Activated CD4-positive, alpha-beta memory T cell treated with anti-CD3 and anti-CD28 coated beads, Interleukin-2, amount 10 ng/mL, durations not matched to agents 7 days and 5 days (primary cell): Measurements from ENCODE around the gene MAST4. TPM values are rescaled to one million over a fixed set of nuclear protein-coding genes. Genes with fewer than 3 reads are reported as not detected.

ENCODE experiments used
- CTCF ChIA-PET: fragments of 350-600 bp; sonication (Branson Sonifier 250); formaldehyde crosslinking; loops from one replicate; lab custom pipeline; 2021; ENCODE audit warnings: antibody characterized with exemption, inconsistent platforms; lab: Charles Lee
- POLR2A ChIA-PET: fragments of 350-600 bp; sonication (Branson Sonifier 250); formaldehyde crosslinking; loops from one replicate; lab custom pipeline; 2021; ENCODE audit warnings: antibody characterized with exemption; lab: Charles Lee
- DNase-seq: peaks from one replicate; pipeline ENCODE4 v3.0.0-alpha.2; 2020
- H3K27ac Mint-ChIP-seq: one replicate; pipeline ENCODE4 v1.8.0; 2021; ENCODE audit warnings: mild to moderate bottlenecking, mixed read lengths
- H3K27me3 Mint-ChIP-seq: one replicate; pipeline ENCODE4 v1.8.0; 2021; ENCODE audit warnings: mixed read lengths
- H3K36me3 Mint-ChIP-seq: one replicate; pipeline ENCODE4 v1.8.0; 2021; ENCODE audit warnings: low read depth, mixed read lengths
- H3K4me1 Mint-ChIP-seq: one replicate; pipeline ENCODE4 v1.8.0; 2021; ENCODE audit warnings: mixed read lengths
- H3K4me3 Mint-ChIP-seq: one replicate; pipeline ENCODE4 v1.8.0; 2021; ENCODE audit warnings: mild to moderate bottlenecking, mixed read lengths
- H3K9me3 Mint-ChIP-seq: one replicate; pipeline ENCODE4 v1.8.0; 2021; ENCODE audit warnings: mixed read lengths
- total RNA-seq, 2 experiments: library from RNA; stranded (reverse); gene quantifications; one replicate each; pipeline ENCODE4 v1.2.3, GENCODE V29; 2021

MAST4 gene
- total RNA-seq, 2 experiments from 2014 or later = 38.0 to 38.3 TPM

DNA sequence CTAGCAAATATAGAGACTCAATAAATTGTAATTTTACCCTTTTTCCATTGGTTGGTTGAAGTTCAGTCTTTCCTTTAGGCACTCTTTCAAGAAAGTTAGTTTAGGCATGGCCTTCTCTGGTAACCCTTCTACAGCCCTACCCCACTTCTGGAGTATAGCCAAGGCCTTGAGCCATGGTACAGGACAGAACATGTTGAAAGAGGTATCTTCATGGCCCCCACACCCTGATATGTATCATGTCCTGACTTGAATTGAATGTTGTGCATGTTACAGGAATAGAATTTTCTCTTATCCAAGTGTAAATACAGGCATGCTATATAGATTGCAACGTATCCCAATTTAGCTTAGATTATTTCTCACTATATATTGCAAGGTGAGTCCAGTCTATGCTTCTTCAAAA, 424.8 kb downstream of the MAST4 start:
- ChIA-PET CTCF (no interaction called here), POLR2A (no interaction called here)
- Mint-ChIP-seq H3K27ac (no peak overlapping the region), H3K27me3 (no peaks in the 10 kb centered on the region), H3K4me1 (peaks cover 5% of the 10 kb centered on the region), H3K9me3 (no peaks in the 10 kb centered on the region), H3K36me3 (peaks cover 2% of the 10 kb centered on the region), H3K4me3 (no peak overlapping the region)
- no peak for DNase-seq

DNA sequence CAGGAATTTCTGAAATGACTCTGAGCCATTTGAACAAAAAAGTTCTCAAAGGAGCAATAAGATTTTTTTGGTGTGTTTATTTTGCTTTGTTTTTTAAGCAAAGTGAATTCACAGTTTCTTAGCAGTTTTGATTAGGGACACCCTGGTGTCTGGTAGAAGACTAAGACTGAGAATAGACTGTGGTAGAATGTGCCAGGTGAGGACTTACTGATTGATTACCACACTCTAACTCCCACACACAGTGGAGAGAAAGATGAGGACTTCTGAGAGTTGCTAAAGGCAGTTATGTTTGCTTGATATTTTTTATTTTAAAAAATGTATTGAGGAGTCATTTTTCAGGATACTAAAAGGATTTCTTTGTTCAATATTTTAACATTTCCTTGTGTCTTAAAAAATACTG, 425.3 kb downstream of the MAST4 start:
- Mint-ChIP-seq H3K36me3 (peaks cover 2% of the 10 kb centered on the region), H3K4me1 (peaks cover 5% of the 10 kb centered on the region), H3K27me3 (no peaks in the 10 kb centered on the region), H3K9me3 (no peaks in the 10 kb centered on the region), H3K4me3 (no peak overlapping the region), H3K27ac (no peak overlapping the region)
- no peak for DNase-seq
- ChIA-PET CTCF (no interaction called here), POLR2A (no interaction called here)

DNA sequence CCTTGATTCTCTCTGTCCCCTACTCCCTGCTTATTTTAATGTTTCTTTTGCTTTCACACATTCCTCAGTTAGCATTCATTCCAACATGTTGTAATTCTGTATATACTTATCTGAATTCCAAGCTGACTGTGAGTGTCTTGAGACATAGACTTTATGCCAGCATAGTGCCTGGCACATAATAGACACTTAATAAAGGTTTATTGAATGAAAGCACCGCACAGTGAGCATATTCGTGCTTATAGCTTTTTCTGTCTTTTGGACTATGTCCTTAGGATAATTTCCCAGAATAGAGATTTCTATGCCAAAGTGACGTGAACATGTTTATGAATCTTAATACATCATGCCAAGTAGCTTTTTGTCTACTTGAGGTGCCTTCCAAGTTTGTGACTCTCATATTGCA, 425.8 kb downstream of the MAST4 start:
- Mint-ChIP-seq H3K4me3 (no peak overlapping the region), H3K4me1 (peaks cover 5% of the 10 kb centered on the region), H3K27me3 (no peaks in the 10 kb centered on the region)

DNA sequence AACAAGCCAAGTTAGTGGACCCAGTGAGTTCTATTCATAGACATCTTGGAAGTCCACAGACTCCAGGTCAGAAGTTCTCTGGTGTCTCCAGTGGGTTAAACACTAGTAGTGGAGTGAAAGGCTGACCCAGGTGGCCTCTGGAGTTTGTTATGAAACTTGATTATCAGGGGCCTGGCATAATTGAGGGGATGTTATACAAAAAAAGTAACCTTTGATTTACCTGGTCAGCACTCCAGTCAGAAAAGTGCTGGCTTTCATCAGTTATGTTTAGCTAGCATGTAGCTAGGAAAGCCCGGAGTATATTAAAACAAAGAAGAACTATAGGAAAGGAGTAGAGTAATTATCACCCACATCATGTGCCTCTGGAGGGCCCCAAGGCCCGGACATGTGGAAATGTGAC, 429.3 kb downstream of the MAST4 start:
- Mint-ChIP-seq H3K4me1 (peaks cover 27% of the 10 kb centered on the region), H3K27me3 (no peaks in the 10 kb centered on the region), H3K27ac (no peak overlapping the region), H3K9me3 (no peaks in the 10 kb centered on the region), H3K36me3 (peaks cover 9% of the 10 kb centered on the region), H3K4me3 (no peak overlapping the region)
- ChIA-PET CTCF (no interaction called here), POLR2A (interaction anchor here (1.3 kb wide), 1 partner anchor 182 kb away, joined by 3 read pairs; no protein-coding TSS in a partner anchor)
- DNase-seq = no peak

More for the DNA sequence above, 425.8 kb downstream of the MAST4 start:
- no peak for DNase-seq
- no peaks in the 10 kb centered on the region for H3K9me3 Mint-ChIP-seq
- no peak overlapping the region for H3K27ac Mint-ChIP-seq
- peaks cover 2% of the 10 kb centered on the region for H3K36me3 Mint-ChIP-seq
- POLR2A ChIA-PET = no interaction called here
- CTCF ChIA-PET = interaction anchor here (1.1 kb wide), 1 partner anchor 9 kb away, joined by 3 read pairs; no protein-coding TSS in a partner anchor

DNA sequence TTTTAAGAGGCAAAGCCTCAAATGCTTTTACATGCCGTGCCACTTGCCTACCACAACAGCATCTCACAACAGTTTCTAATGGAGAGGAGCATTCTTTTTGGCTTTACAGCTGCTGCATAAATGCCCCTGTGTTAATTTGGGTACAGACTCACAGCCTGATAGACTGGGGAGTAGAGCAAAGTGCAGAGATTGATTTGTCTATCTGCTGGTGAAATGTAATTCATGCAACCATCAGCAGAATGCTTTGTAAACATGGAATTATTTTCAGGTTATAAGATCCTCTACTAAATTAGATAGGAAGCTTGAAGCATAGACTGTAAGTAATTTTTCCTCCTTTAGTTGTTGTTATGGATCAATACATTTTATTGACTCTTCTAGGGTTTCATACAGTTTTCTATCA, 430.1 kb downstream of the MAST4 start:
- Mint-ChIP-seq H3K4me1 (peaks cover 35% of the 10 kb centered on the region), H3K4me3 (no peak overlapping the region), H3K9me3 (no peaks in the 10 kb centered on the region), H3K27me3 (no peaks in the 10 kb centered on the region), H3K27ac (no peak overlapping the region), H3K36me3 (peaks cover 9% of the 10 kb centered on the region)
- ChIA-PET POLR2A (interaction anchor here (1.3 kb wide), 1 partner anchor 181 kb away, joined by 3 read pairs; no protein-coding TSS in a partner anchor), CTCF (no interaction called here)
- no peak for DNase-seq

DNA sequence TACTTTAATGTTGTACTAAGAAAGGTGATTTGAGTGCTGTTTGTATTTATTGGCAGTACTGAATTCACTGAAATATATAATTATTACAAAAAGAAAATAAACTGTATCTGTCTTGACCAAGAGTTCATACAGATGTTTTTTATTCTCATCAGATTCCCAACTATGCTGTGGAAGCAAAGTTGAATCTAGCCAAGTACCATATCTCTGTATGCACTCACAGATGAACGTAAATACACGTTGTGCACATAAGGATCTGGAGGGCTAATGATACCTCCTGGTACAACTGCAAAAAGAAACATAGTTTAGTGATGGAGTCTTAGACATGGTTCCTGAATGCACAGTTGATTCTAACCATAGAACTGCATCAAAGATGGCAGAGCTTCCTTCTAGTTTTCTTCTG, 431.0 kb downstream of the MAST4 start:
- ChIA-PET POLR2A (no interaction called here), CTCF (no interaction called here)
- no peak overlapping the region for H3K4me3 Mint-ChIP-seq
- DNase-seq = no peak
- H3K27ac Mint-ChIP-seq = no peak overlapping the region
- no peaks in the 10 kb centered on the region for H3K27me3 Mint-ChIP-seq
- no peaks in the 10 kb centered on the region for H3K9me3 Mint-ChIP-seq
- H3K4me1 Mint-ChIP-seq = peaks cover 39% of the 10 kb centered on the region
- peaks cover 9% of the 10 kb centered on the region for H3K36me3 Mint-ChIP-seq

DNA sequence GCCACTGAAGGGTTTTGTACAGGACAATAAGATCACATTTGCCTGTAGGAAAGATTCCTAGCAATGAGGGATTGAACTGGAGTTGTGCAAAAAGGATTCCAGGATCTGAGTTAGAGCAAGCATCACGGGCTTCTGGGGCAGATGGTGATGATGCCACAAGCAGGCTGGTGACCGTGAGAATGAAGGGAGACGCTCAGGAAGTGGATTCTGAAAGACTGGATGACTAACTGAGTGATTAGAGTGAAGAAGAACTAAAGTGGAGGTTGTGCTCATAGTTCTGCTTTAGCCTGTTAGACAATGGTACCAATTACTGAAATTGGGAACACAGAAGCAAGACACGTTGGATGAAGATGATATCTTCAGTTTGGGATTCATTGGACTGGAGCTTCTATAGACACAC, 432.2 kb downstream of the MAST4 start:
- Mint-ChIP-seq H3K27me3 (no peaks in the 10 kb centered on the region), H3K4me3 (no peak overlapping the region), H3K9me3 (no peaks in the 10 kb centered on the region), H3K4me1 (peaks cover 44% of the 10 kb centered on the region), H3K36me3 (peaks cover 9% of the 10 kb centered on the region), H3K27ac (no peak overlapping the region)
- POLR2A ChIA-PET = no interaction called here
- CTCF ChIA-PET = no interaction called here
- no peak for DNase-seq

DNA sequence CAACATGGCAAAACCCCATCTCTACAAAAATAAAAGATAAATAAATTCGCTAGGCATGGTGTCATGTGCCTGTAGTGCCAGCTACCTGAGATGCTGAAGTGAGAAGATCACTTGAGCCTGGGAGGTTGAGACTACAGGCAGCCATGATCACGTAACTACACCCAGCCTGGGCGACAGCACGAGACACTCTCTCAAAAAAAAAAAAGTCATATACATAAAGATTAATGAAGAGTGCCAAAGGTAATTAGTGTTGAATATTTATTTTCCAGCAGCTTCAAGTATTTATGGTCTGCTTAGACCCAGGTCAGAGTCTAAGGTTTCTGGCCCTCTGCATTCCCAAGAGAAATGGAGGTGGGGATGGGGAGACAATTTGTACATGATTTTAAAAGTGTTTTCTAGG, 432.7 kb downstream of the MAST4 start:
- Mint-ChIP-seq H3K27ac (no peak overlapping the region), H3K36me3 (peaks cover 9% of the 10 kb centered on the region), H3K4me3 (no peak overlapping the region), H3K9me3 (no peaks in the 10 kb centered on the region), H3K4me1 (peaks cover 46% of the 10 kb centered on the region), H3K27me3 (no peaks in the 10 kb centered on the region)
- POLR2A ChIA-PET = no interaction called here
- DNase-seq = no peak
- CTCF ChIA-PET = no interaction called here

DNA sequence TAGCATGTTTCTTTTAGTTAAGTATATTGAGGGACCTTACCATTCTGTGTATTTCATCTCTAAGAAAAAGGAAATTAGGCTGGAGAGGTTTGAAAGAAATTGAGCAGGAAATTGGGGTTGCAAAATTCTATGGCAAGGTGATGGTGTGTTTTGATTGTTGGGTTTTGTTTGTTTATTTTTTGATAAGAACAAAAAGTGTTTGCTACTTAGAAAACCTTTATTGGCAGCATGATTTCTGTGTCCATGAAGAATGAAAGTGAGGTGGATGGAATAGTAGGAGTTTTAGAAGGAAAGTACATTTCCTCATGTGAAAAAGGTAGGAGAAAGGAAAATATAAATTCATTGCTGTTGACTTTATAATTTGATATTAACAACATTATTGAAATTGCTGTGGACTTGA, 433.3 kb downstream of the MAST4 start:
- DNase-seq = no peak
- no peaks in the 10 kb centered on the region for H3K27me3 Mint-ChIP-seq
- peaks cover 9% of the 10 kb centered on the region for H3K36me3 Mint-ChIP-seq
- peaks cover 46% of the 10 kb centered on the region for H3K4me1 Mint-ChIP-seq
- no peak overlapping the region for H3K27ac Mint-ChIP-seq
- ChIA-PET CTCF (no interaction called here), POLR2A (no interaction called here)
- H3K9me3 Mint-ChIP-seq = no peaks in the 10 kb centered on the region
- no peak overlapping the region for H3K4me3 Mint-ChIP-seq

DNA sequence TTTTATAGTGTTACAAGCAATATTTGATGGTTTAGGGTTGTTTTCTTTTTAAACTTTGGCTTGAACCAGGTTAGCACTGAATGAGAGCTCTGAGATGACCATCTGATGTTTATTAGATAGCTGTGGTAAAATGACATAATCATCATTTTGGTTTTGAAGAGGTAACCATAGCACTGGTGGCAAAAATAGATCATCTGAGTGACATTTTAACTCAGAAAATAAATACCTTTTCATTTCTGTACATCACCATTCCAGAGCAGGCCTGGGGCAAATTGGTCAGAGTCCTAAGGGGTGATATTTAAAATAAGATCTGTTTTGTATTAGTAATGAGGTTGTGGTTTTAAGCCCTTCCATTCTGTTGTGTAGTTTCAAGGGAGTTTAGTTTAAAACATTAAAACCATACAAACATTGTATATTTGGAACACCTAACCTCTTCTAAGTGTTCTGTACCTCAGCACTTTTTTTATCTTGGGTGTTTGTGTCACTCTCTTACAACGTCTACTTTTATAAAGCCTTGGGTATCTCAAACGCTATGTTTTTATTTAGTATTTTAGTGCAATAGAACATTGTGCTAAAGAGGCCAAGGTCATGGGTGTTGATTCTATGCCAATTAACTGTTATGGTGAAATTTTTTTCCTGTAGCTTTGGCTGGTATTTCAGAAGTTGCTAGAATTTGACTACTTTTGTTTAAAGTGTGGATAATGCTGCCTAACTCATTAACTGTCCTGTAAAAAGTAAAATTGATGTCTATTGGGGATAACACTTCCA, 434.3 kb downstream of the MAST4 start:
- Mint-ChIP-seq H3K36me3 (peaks cover 9% of the 10 kb centered on the region), H3K4me1 (peaks cover 46% of the 10 kb centered on the region), H3K4me3 (no peak overlapping the region), H3K9me3 (no peaks in the 10 kb centered on the region), H3K27me3 (no peaks in the 10 kb centered on the region), H3K27ac (no peak overlapping the region)
- DNase-seq = no peak
- CTCF ChIA-PET = interaction anchor here (1.1 kb wide), 1 partner anchor 8 kb away, joined by 3 read pairs; no protein-coding TSS in a partner anchor
- POLR2A ChIA-PET = no interaction called here

DNA sequence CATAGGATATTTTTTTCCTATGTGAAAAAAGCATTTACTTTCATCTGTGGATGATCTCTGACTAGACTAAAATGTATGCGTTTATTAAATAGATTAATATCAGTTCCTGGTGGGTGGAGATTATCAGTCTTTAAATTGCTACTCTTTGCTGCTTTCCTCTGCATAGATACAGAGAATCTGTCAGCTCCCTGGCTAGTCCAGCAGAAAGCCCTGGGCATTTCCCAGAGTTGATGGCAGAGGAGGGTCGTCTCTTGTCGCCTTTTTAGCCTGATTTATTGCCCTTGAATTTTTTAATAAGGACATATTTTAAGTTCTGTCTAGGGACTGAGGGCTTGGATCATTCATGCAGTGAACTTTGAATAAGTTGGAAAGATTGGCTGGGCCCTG, 434.9 kb downstream of the MAST4 start:
- no peak for DNase-seq
- ChIA-PET CTCF (interaction anchor here (1.1 kb wide), 1 partner anchor 8 kb away, joined by 3 read pairs; no protein-coding TSS in a partner anchor), POLR2A (no interaction called here)
- Mint-ChIP-seq H3K27me3 (no peaks in the 10 kb centered on the region), H3K4me1 (peaks cover 46% of the 10 kb centered on the region), H3K4me3 (no peak overlapping the region), H3K36me3 (peaks cover 9% of the 10 kb centered on the region), H3K9me3 (no peaks in the 10 kb centered on the region), H3K27ac (no peak overlapping the region)

DNA sequence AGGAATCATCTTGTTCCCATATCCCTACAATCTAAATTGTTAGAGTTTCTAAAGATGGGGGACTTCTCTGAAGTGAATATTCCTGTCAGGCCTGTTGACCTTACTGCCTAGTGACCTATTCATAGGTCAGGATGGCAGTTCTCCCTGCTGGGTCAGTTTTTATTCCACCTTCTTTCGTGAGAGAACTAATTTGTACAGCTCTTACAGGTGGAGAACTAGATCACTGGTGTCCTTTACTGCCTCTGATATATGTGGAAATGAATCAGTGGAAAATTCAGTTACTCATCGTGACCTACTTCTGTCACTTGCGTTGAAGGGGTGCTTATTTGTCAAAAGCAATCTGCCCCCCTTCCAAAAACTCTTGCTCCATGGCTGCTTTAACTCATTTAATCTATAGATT, 435.5 kb downstream of the MAST4 start:
- CTCF ChIA-PET = no interaction called here
- POLR2A ChIA-PET = no interaction called here
- no peak overlapping the region for H3K4me3 Mint-ChIP-seq
- H3K36me3 Mint-ChIP-seq = peaks cover 9% of the 10 kb centered on the region
- no peak overlapping the region for H3K27ac Mint-ChIP-seq
- no peaks in the 10 kb centered on the region for H3K9me3 Mint-ChIP-seq
- no peak for DNase-seq
- H3K27me3 Mint-ChIP-seq = no peaks in the 10 kb centered on the region
- H3K4me1 Mint-ChIP-seq = peaks cover 46% of the 10 kb centered on the region

DNA sequence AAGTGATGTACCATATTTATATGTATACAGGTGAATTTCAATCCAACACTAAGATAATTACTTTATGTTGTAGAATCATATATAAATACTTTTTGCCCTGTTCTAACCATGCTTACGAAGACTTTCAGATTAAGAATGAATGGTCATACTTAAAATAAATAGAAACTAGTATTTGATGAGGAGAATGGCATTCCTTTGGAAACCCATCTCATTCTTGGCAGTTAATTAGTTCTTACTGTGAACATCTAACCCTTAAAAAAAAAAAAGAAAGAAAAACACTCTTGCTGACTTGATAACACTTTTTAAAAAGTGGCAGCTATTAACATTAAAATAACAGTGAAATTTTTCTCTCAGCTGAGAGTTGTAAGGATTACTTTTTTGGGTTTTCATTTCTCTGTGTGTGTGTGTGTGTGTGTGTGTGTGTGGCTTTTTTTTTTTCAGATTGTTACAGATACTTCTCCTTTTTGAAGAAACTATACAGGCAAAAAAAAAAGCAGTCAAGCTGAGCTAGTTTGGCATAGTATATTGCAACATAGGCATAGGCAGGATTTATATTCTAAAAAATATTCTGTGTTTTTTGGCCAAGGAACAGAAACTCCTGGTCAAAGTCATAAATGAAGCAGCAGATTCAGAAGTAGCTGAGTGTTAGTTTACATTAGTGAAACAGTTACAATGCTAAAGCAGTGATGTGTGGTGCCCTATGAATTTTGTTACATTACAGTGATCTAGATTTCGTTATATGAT, 436.9 kb downstream of the MAST4 start:
- Mint-ChIP-seq H3K27ac (no peak overlapping the region), H3K9me3 (no peaks in the 10 kb centered on the region), H3K4me3 (no peak overlapping the region), H3K27me3 (no peaks in the 10 kb centered on the region), H3K36me3 (peaks cover 6% of the 10 kb centered on the region), H3K4me1 (peaks cover 41% of the 10 kb centered on the region)
- POLR2A ChIA-PET = interaction anchor here (0.6 kb wide), 1 partner anchor 139 kb away, joined by 3 read pairs; no protein-coding TSS in a partner anchor
- CTCF ChIA-PET = no interaction called here
- DNase-seq = no peak
